Measurements from ENCODE around the gene PLVAP. TPM values are rescaled to one million over a fixed set of nuclear protein-coding genes. Genes with fewer than 3 reads are reported as not detected.
A peak's percentile ranks its signal among the peaks of the same experiment; 100 is the strongest.

The PLVAP gene
- polyA plus RNA-seq, 2 of the 4 experiments (the other 2 are of a cell fraction): not detected

DNA sequence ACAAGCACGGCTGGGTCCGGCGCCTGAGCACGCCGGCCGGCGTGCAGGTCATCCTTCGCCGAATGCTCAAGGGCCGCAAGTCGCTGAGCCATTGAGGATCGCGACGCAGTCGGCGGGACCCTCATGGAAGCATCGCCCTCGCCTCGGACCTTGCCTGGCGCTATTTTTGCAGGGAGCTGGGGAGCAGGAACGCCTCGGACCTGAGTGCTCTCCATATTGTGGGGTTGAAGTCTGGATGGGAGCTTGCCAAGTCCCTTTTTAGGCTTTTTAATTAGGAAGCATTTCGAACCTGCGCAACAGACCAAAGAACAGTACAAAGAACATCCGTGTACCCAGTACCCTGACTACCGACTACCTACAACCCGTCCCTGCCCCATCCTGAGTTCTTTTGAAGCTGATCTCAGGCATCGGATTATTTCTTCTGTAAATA lies 70.8 kb downstream of the PLVAP start:
- 32% methylated on average over 6 of the region's 28 CpGs for WGBS (ENCODE audit: missing lambda C conversion rate)
- H3K9me3 ChIP-seq: no peaks in the 10 kb centered on the region
- POLR2A ChIA-PET: no interaction called here

DNA sequence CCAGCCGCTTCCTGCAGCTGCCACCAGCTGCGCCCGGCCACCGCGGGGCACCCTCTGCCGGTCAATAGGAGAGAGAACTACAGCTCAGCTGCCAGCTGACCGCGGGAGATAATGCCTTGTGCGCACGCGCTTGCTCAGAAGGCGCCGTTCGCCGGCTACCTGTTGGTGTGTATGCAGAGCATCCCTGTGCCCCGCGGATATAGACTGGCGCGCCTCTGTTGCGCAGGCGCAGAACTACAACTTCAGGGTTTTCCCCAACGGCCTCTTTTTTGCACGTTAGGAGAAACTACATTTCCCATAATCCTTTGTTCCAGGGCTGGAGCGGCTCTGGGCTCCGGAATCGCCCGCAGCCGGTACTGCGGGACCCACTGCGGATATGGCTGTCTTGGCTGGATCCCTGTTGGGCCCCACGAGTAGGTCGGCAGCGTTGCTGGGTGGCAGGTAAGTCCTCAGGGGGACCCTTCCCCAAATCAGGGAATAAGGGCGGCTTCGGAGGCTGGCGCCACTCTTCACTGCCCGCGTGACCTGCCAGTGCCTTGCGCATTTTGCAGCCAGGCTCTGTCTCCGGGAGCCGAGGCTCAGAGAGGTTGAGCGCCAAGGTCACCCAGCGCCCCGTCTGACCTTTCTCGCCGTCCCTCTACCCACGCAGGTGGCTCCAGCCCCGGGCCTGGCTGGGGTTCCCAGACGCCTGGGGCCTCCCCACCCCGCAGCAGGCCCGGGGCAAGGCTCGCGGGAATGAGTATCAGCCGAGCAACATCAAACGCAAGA lies 71.4 kb downstream of the PLVAP start, which contains the start of gene MRPL34:
Gene MRPL34 (plus strand): TSS at position 356 of the 768 bp plus-strand sequence. CDS start 21 bp downstream, at position 377.
- ChIA-PET CTCF (interaction anchor here (0.6 to 8.7 kb wide), 11 partner anchors 12 to 1889 kb away, joined by 3 to 98 read pairs (median 3); no protein-coding TSS in a partner anchor), POLR2A (interaction anchor here (0.6 to 1.9 kb wide), 6 partner anchors 13 to 647 kb away, joined by 3 to 15 read pairs (median 4); partner anchors contain the start of gene ANO8)
- peak within 1 kb of the TSS; percentile 80 to 99 for H3K27ac ChIP-seq
- peak within 1 kb of the TSS; percentile 93 for H3K4me2 ChIP-seq
- H3K9me3 ChIP-seq: no peaks in the 10 kb centered on the region
- H3K4me1 ChIP-seq: peaks cover 32% of the 10 kb centered on the region
- TF ChIP-seq, protein P1, sequence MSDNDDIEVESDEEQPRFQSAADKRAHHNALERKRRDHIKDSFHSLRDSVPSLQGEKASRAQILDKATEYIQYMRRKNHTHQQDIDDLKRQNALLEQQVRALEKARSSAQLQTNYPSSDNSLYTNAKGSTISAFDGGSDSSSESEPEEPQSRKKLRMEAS (IDR thresholded peaks at IDR 0.05): peak; percentile 77
- TF ChIP-seq TFCP2L1 (CRISPR knock-in tag; IDR thresholded peaks at IDR 0.05) (no peak), MAFK (IDR thresholded peaks at IDR 0.05; ENCODE audit: partially characterized antibody) (peak; percentile 44), POLR2A (IDR thresholded peaks at IDR 0.05; ENCODE audit: low read length) (peak; percentile 50), JUN (IDR thresholded peaks at IDR 0.05) (peak in 1 of 2 experiments; percentile 81; a peak in 3 of 5 replicates), ZFP36 (IDR thresholded peaks at IDR 0.05; ENCODE audit: borderline replicate concordance, partially characterized antibody) (no peak), ESRRA (IDR thresholded peaks at IDR 0.05; ENCODE audit: borderline replicate concordance, low read length) (peak; percentile 67; the same call in 1 of the 2 replicates), RAD21 (conservative IDR thresholded peaks at IDR 0.05 in 1 of 2, IDR thresholded peaks at IDR 0.05 in 1 of 2) (peak; percentile 55 to 64), HOXB5 (CRISPR knock-in tag; IDR thresholded peaks at IDR 0.05) (no peak), SMC3 (IDR thresholded peaks at IDR 0.05) (peak; percentile 75), KDM1A (IDR thresholded peaks at IDR 0.05; ENCODE audit: low read depth) (peak; percentile 47; the same call in 1 of the 2 replicates)
- TF ChIP-seq, protein P2, sequence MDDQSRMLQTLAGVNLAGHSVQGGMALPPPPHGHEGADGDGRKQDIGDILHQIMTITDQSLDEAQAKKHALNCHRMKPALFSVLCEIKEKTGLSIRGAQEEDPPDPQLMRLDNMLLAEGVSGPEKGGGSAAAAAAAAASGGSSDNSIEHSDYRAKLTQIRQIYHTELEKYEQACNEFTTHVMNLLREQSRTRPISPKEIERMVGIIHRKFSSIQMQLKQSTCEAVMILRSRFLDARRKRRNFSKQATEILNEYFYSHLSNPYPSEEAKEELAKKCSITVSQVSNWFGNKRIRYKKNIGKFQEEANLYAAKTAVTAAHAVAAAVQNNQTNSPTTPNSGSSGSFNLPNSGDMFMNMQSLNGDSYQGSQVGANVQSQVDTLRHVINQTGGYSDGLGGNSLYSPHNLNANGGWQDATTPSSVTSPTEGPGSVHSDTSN (IDR thresholded peaks at IDR 0.05): peak; percentile 91; the same call in 1 of the 2 replicates
- TF ChIP-seq, protein P3, sequence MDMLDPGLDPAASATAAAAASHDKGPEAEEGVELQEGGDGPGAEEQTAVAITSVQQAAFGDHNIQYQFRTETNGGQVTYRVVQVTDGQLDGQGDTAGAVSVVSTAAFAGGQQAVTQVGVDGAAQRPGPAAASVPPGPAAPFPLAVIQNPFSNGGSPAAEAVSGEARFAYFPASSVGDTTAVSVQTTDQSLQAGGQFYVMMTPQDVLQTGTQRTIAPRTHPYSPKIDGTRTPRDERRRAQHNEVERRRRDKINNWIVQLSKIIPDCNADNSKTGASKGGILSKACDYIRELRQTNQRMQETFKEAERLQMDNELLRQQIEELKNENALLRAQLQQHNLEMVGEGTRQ (IDR thresholded peaks at IDR 0.05): 0 out of 2 replicates have a peak, but pooled peaks have one; percentile 15
- TF ChIP-seq, protein P4, sequence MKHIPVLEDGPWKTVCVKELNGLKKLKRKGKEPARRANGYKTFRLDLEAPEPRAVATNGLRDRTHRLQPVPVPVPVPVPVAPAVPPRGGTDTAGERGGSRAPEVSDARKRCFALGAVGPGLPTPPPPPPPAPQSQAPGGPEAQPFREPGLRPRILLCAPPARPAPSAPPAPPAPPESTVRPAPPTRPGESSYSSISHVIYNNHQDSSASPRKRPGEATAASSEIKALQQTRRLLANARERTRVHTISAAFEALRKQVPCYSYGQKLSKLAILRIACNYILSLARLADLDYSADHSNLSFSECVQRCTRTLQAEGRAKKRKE (CRISPR knock-in tag; IDR thresholded peaks at IDR 0.05; ENCODE audit: low read depth): no peak
- TF ChIP-seq, protein P5, sequence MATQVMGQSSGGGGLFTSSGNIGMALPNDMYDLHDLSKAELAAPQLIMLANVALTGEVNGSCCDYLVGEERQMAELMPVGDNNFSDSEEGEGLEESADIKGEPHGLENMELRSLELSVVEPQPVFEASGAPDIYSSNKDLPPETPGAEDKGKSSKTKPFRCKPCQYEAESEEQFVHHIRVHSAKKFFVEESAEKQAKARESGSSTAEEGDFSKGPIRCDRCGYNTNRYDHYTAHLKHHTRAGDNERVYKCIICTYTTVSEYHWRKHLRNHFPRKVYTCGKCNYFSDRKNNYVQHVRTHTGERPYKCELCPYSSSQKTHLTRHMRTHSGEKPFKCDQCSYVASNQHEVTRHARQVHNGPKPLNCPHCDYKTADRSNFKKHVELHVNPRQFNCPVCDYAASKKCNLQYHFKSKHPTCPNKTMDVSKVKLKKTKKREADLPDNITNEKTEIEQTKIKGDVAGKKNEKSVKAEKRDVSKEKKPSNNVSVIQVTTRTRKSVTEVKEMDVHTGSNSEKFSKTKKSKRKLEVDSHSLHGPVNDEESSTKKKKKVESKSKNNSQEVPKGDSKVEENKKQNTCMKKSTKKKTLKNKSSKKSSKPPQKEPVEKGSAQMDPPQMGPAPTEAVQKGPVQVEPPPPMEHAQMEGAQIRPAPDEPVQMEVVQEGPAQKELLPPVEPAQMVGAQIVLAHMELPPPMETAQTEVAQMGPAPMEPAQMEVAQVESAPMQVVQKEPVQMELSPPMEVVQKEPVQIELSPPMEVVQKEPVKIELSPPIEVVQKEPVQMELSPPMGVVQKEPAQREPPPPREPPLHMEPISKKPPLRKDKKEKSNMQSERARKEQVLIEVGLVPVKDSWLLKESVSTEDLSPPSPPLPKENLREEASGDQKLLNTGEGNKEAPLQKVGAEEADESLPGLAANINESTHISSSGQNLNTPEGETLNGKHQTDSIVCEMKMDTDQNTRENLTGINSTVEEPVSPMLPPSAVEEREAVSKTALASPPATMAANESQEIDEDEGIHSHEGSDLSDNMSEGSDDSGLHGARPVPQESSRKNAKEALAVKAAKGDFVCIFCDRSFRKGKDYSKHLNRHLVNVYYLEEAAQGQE (IDR thresholded peaks at IDR 0.05): peak; percentile 39; the same call in 1 of the 2 replicates
- TF ChIP-seq, protein P6, sequence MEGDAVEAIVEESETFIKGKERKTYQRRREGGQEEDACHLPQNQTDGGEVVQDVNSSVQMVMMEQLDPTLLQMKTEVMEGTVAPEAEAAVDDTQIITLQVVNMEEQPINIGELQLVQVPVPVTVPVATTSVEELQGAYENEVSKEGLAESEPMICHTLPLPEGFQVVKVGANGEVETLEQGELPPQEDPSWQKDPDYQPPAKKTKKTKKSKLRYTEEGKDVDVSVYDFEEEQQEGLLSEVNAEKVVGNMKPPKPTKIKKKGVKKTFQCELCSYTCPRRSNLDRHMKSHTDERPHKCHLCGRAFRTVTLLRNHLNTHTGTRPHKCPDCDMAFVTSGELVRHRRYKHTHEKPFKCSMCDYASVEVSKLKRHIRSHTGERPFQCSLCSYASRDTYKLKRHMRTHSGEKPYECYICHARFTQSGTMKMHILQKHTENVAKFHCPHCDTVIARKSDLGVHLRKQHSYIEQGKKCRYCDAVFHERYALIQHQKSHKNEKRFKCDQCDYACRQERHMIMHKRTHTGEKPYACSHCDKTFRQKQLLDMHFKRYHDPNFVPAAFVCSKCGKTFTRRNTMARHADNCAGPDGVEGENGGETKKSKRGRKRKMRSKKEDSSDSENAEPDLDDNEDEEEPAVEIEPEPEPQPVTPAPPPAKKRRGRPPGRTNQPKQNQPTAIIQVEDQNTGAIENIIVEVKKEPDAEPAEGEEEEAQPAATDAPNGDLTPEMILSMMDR (IDR thresholded peaks at IDR 0.05): peak; percentile 68
- WGBS (ENCODE audit: missing lambda C conversion rate): 2% methylated on average over 11 of the region's 55 CpGs
- ATAC-seq (peak; percentile 62 to 80), DNase-seq (ENCODE audit: low read depth in 1 of 2, low spot score in 1 of 2) (peak; percentile 71 to 99), FAIRE-seq (no peak)
- H3K4me3 ChIP-seq: peak within 1 kb of the TSS; percentile 50

More for the DNA sequence above, 70.8 kb downstream of the PLVAP start:
- H3K4me3 ChIP-seq: peak overlapping the region; percentile 50
- FAIRE-seq (no peak), DNase-seq (ENCODE audit: low read depth in 1 of 2, low spot score in 1 of 2) (no peak), ATAC-seq (no peak)
- H3K4me2 ChIP-seq: peak overlapping the region; percentile 69
- H3K27ac ChIP-seq: peak overlapping the region; percentile 80 to 99
- peaks cover 38% of the 10 kb centered on the region for H3K4me1 ChIP-seq
- CTCF ChIA-PET: interaction anchor here (1.6 to 8.7 kb wide), 2 partner anchors 13 to 84 kb away, joined by 4 to 98 read pairs; no protein-coding TSS in a partner anchor
- TF ChIP-seq TP53 (CRISPR knock-in tag; IDR thresholded peaks at IDR 0.05) (0 out of 2 replicates have a peak, but pooled peaks have one; percentile 20), CHD4 (IDR thresholded peaks at IDR 0.05; ENCODE audit: borderline replicate concordance) (no peak), RFX5 (IDR thresholded peaks at IDR 0.05) (no peak), KDM1A (IDR thresholded peaks at IDR 0.05; ENCODE audit: low read depth) (peak; percentile 6; the same call in 1 of the 2 replicates)
